HepG2 (cell line): Measurements from ENCODE around the gene DHX8. TPM values are rescaled to one million over a fixed set of nuclear protein-coding genes. Genes with fewer than 3 reads are reported as not detected.

ENCODE experiments used
- CHD4 ChIP-seq: fragments of 200-600 bp; sonication (generic); IDR thresholded peaks from 2 replicates; pipeline ENCODE4 v1.7.0; 2017; ENCODE audit warnings: mild to moderate bottlenecking, low read length, borderline replicate concordance
- CREB3 ChIP-seq: sonication (generic); formaldehyde crosslinking; IDR thresholded peaks from 2 replicates; pipeline ENCODE4 v1.5.0; 2020; ENCODE audit warnings: missing genetic modification reagents
- DNMT1 ChIP-seq: sonication (generic); formaldehyde crosslinking; IDR thresholded peaks from 2 replicates; pipeline ENCODE4 v1.5.1; 2020; ENCODE audit warnings: mild to moderate bottlenecking, missing genetic modification reagents
- ERF ChIP-seq: IDR thresholded peaks from 2 replicates; pipeline ENCODE4 v1.6.1; 2018; ENCODE audit warnings: missing biosample characterization, missing genetic modification reagents
- GMEB1 ChIP-seq: sonication (generic); formaldehyde crosslinking; IDR thresholded peaks from 2 replicates; pipeline ENCODE4 v1.5.1; 2020; ENCODE audit warnings: missing genetic modification reagents, mild to moderate bottlenecking, borderline replicate concordance
- HMGXB4 ChIP-seq, 2 experiments: sonication (generic) in 1 of 2; formaldehyde crosslinking in 1 of 2; IDR thresholded peaks; 2 replicates each; pipeline versions ENCODE4 v1.4.0 to v1.6.1; 2018 to 2020; ENCODE audit warnings: missing genetic modification reagents in 2 of 2, borderline replicate concordance in 1 of 2, low read depth in 1 of 2, mild to moderate bottlenecking in 1 of 2, missing biosample characterization in 1 of 2
- HOXA5 ChIP-seq: sonication (generic); formaldehyde crosslinking; IDR thresholded peaks from 2 replicates; pipeline ENCODE4 v1.4.0; 2020; ENCODE audit warnings: missing genetic modification reagents
- IKZF1 ChIP-seq: fragments of 450-650 bp; IDR thresholded peaks from 2 replicates; pipeline ENCODE4 v1.7.1; 2016
- JUNB ChIP-seq: sonication (generic); formaldehyde crosslinking; IDR thresholded peaks from 2 replicates; pipeline ENCODE4 v1.8.0; 2022; ENCODE audit warnings: missing genetic modification reagents, mild to moderate bottlenecking, borderline replicate concordance
- KDM2A ChIP-seq: sonication (generic); formaldehyde crosslinking; IDR thresholded peaks from 2 replicates; pipeline ENCODE4 v1.4.0; 2020; ENCODE audit warnings: low read depth, missing genetic modification reagents, borderline replicate concordance
- NFKBIZ ChIP-seq: IDR thresholded peaks from 2 replicates; pipeline ENCODE4 v1.6.1; 2018; ENCODE audit warnings: missing genetic modification reagents, missing compliant biosample characterization
- PLSCR1 ChIP-seq: sonication (generic); formaldehyde crosslinking; IDR thresholded peaks from 2 replicates; pipeline ENCODE4 v1.5.0; 2020; ENCODE audit warnings: missing genetic modification reagents, mild to moderate bottlenecking, borderline replicate concordance
- RBAK ChIP-seq: sonication (generic); formaldehyde crosslinking; IDR thresholded peaks from 2 replicates; pipeline ENCODE4 v1.5.1; 2020; ENCODE audit warnings: mild to moderate bottlenecking, missing genetic modification reagents
- RXRB ChIP-seq: IDR thresholded peaks from 2 replicates; pipeline ENCODE4 v1.6.1; 2016; ENCODE audit warnings: borderline replicate concordance, missing genetic modification reagents, missing compliant biosample characterization
- SIN3B ChIP-seq: fragments of 150-350 bp; IDR thresholded peaks from 2 replicates; pipeline ENCODE4 v1.6.1; 2014; ENCODE audit warnings: low read length
- SIX1 ChIP-seq: sonication (generic); formaldehyde crosslinking; IDR thresholded peaks from 2 replicates; pipeline ENCODE4 v1.4.0; 2020; ENCODE audit warnings: missing genetic modification reagents, borderline replicate concordance
- SRY ChIP-seq: sonication (generic); formaldehyde crosslinking; IDR thresholded peaks from 2 replicates; pipeline ENCODE4 v1.8.0; 2022; ENCODE audit warnings: mild to moderate bottlenecking, missing genetic modification reagents
- THAP11 ChIP-seq: IDR thresholded peaks from 2 replicates; pipeline ENCODE4 v1.6.1; 2016; ENCODE audit warnings: missing biosample characterization, missing genetic modification reagents
- WIZ ChIP-seq: sonication (generic); formaldehyde crosslinking; IDR thresholded peaks from 2 replicates; pipeline ENCODE4 v1.5.1; 2020; ENCODE audit warnings: mild to moderate bottlenecking, missing genetic modification reagents
- ZNF329 ChIP-seq: sonication (generic); formaldehyde crosslinking; IDR thresholded peaks from 2 replicates; pipeline ENCODE4 v1.9.0; 2021; ENCODE audit warnings: low read depth, mild to moderate bottlenecking, missing genetic modification reagents
- ZNF484 ChIP-seq: sonication (generic); formaldehyde crosslinking; IDR thresholded peaks from 2 replicates; pipeline ENCODE4 v1.5.1; 2020; ENCODE audit warnings: mild to moderate bottlenecking, low read depth, missing genetic modification reagents, borderline replicate concordance
- ZNF570 ChIP-seq: sonication (generic); formaldehyde crosslinking; IDR thresholded peaks from 2 replicates; pipeline ENCODE4 v1.4.0; 2020; ENCODE audit warnings: mild to moderate bottlenecking, missing genetic modification reagents, borderline replicate concordance
- ZNF644 ChIP-seq: IDR thresholded peaks from 2 replicates; pipeline ENCODE4 v1.6.1; 2016; ENCODE audit warnings: low read depth
- ZNF672 ChIP-seq: sonication (generic); formaldehyde crosslinking; IDR thresholded peaks from 2 replicates; pipeline ENCODE4 v1.8.1; 2022; ENCODE audit warnings: missing genetic modification reagents
- ZNF709 ChIP-seq: sonication (generic); formaldehyde crosslinking; IDR thresholded peaks from 2 replicates; pipeline ENCODE4 v1.5.0; 2020; ENCODE audit warnings: mild to moderate bottlenecking, missing genetic modification reagents
- ZSCAN30 ChIP-seq: sonication (generic); formaldehyde crosslinking; IDR thresholded peaks from 2 replicates; pipeline ENCODE4 v1.5.0; 2020; ENCODE audit warnings: mild to moderate bottlenecking, missing genetic modification reagents
- polyA plus RNA-seq, 8 experiments: library from polyadenylated mRNA; depleted of rRNA in 3 of 8; stranded (reverse) in 7 of 8; unstranded in 1 of 8; fragments of >200 nt; fragmentation: Illumina TruSeq in 4 of 8; extraction: Trizol in 4 of 8; gene quantifications; 2 replicates each; pipeline versions ENCODE4 v1.2.1 to v1.2.3, GENCODE V29; 2011 to 2016; ENCODE audit warnings: low read depth in 4 of 8, missing spikeins in 1 of 8, mixed read lengths in 1 of 8; ENCODE audit not compliant: insufficient read depth in 1 of 8
- total RNA-seq, 5 experiments: library from RNA; depleted of rRNA; stranded (reverse); fragments of >200 nt; fragmentation: Illumina TruSeq; extraction: Trizol; gene quantifications; 2 replicates each; pipeline ENCODE4 v1.2.3, GENCODE V29; 2016; ENCODE audit warnings: low read depth in 1 of 5

Gene DHX8
- total and polyA plus RNA-seq, 2 of the 13 experiments (the other 11 are each of a cell fraction or from before 2014, with no cell fraction given), result 24.8 to 48.9 TPM

- TF ChIP-seq JUNB (CRISPR knock-in tag) (no peak), SIX1 (peak; percentile 75; the same call in 1 of the 2 replicates), CREB3 (CRISPR knock-in tag) (no peak), KDM2A (CRISPR knock-in tag) (peak; percentile 84), IKZF1 (no peak), PLSCR1 (no peak), ZSCAN30 (no peak), SIN3B (no peak), ZNF484 (CRISPR knock-in tag) (no peak), WIZ (no peak), RXRB (CRISPR knock-in tag) (peak; percentile 92), ZNF672 (CRISPR knock-in tag) (no peak), DNMT1 (CRISPR knock-in tag) (no peak), ZNF329 (CRISPR knock-in tag) (no peak), HOXA5 (CRISPR knock-in tag) (peak; percentile 48; the same call in 1 of the 2 replicates), CHD4 (peak; percentile 26; the same call in 1 of the 2 replicates), ZNF709 (CRISPR knock-in tag) (0 out of 2 replicates have a peak, but pooled peaks have one; percentile 42), HMGXB4 (CRISPR knock-in tag; IDR thresholded peaks at IDR 0.05; ENCODE audit: borderline replicate concordance in 1 of 2, low read depth in 1 of 2) (peak in 1 of 2 experiments; percentile 36; a peak in 2 of 4 replicates), ZNF644 (CRISPR knock-in tag) (no peak), SRY (CRISPR knock-in tag) (no peak; the same call in 1 of the 2 replicates), NFKBIZ (no peak; the same call in 1 of the 2 replicates), ERF (peak; percentile 79), RBAK (no peak), THAP11 (peak; percentile 69; the same call in 1 of the 2 replicates), ZNF570 (CRISPR knock-in tag) (no peak), GMEB1 (peak; percentile 59; the same call in 1 of the 2 replicates)
Observed at GRCh38 chr17:43528319-43528987, 44.7 kb downstream of the DHX8 start (continued).
